GM12801 (cell line): ENCODE measurements around the gene PNMA1.

Experiments used
- CTCF ChIP-seq: IDR thresholded peaks from one replicate; pipeline ENCODE4 v1.5.1; 2011; ENCODE audit warnings: control low read depth; ENCODE audit not compliant: insufficient read length; ENCODE audit errors: extremely low read depth

Gene PNMA1

GRCh38 chr14:73759183-73759713 lies 45.1 kb upstream of the PNMA1 start:
- no peak for TF ChIP-seq CTCF

GRCh38 chr14:73758392-73759182 lies 44.4 kb upstream of the PNMA1 start:
- TF ChIP-seq CTCF = no peak

- TF ChIP-seq CTCF = no peak
These were observed 43.8 kb upstream of the PNMA1 start for GRCh38 chr14:73757876-73758391.

GRCh38 chr14:73757381-73757780 lies 43.2 kb upstream of the PNMA1 start:
- TF ChIP-seq CTCF = no peak

- TF ChIP-seq CTCF = no peak
These were observed 41.3 kb upstream of the PNMA1 start for GRCh38 chr14:73755434-73756014.

GRCh38 chr14:73754911-73755360 lies 40.8 kb upstream of the PNMA1 start:
- TF ChIP-seq CTCF = no peak
